GM23338 (cell line): Measurements from ENCODE around the gene LARGE1. TPM values are rescaled to one million over a fixed set of nuclear protein-coding genes. Genes with fewer than 3 reads are reported as not detected.

ENCODE experiments used
- ATAC-seq: fragments of 200-7000 bp; cut with Tn5 transposase; 3 replicates; pipeline ENCODE4 v1.9.1; 2020
- DNase-seq: peaks from one replicate; pipeline ENCODE4 v3.0.0-alpha.2; 2015; ENCODE audit warnings: low spot score
- H2AFZ ChIP-seq: fragments of 200-600 bp; sonication (generic); 2 replicates; pipeline ENCODE4 v1.8.0; 2016; ENCODE audit warnings: antibody characterized with exemption, mild to moderate bottlenecking, moderate library complexity
- H3F3A ChIP-seq: fragments of 200-600 bp; sonication (generic); replicated peaks from 2 replicates; pipeline ENCODE4 v1.8.0; 2017; ENCODE audit warnings: antibody characterized with exemption, mixed run types, low read depth
- H3K27ac ChIP-seq: fragments of 200-600 bp; sonication (generic); 2 replicates; pipeline ENCODE4 v1.6.1; 2016; ENCODE audit warnings: low read depth
- H3K27me3 ChIP-seq: fragments of 200-600 bp; sonication (generic); 2 replicates; pipeline ENCODE4 v1.8.0; 2016; ENCODE audit warnings: mild to moderate bottlenecking, mixed run types, moderate library complexity; ENCODE audit not compliant: insufficient read depth
- H3K36me3 ChIP-seq: fragments of 200-600 bp; sonication (generic); 2 replicates; pipeline ENCODE4 v1.8.0; 2016; ENCODE audit warnings: mild to moderate bottlenecking; ENCODE audit not compliant: insufficient read depth
- H3K4me1 ChIP-seq: fragments of 200-600 bp; sonication (generic); 2 replicates; pipeline ENCODE4 v1.8.0; 2016; ENCODE audit warnings: mild to moderate bottlenecking, moderate library complexity; ENCODE audit not compliant: insufficient read depth
- H3K4me2 ChIP-seq: fragments of 200-600 bp; sonication (generic); 2 replicates; pipeline ENCODE4 v1.7.1; 2017; ENCODE audit warnings: mixed run types
- H3K4me3 ChIP-seq: fragments of 200-600 bp; sonication (generic); 2 replicates; pipeline ENCODE4 v1.6.1; 2016; ENCODE audit warnings: mixed run types
- H3K79me2 ChIP-seq: fragments of 200-600 bp; sonication (generic); replicated peaks from 2 replicates; pipeline ENCODE4 v1.8.0; 2017; ENCODE audit warnings: mild to moderate bottlenecking; ENCODE audit not compliant: insufficient read depth
- H3K9me2 ChIP-seq: fragments of 200-600 bp; sonication (generic); 2 replicates; pipeline ENCODE4 v1.8.0; 2017; ENCODE audit not compliant: insufficient read depth
- H4K20me1 ChIP-seq: fragments of 200-600 bp; sonication (generic); replicated peaks from 2 replicates; pipeline ENCODE4 v1.8.0; 2017; ENCODE audit warnings: mild to moderate bottlenecking; ENCODE audit not compliant: insufficient read depth
- H3K27ac Mint-ChIP-seq: 2 replicates; pipeline ENCODE4 v1.8.0; 2020; ENCODE audit warnings: inconsistent platforms, mild to moderate bottlenecking, moderate library complexity, mixed read lengths
- H3K27me3 Mint-ChIP-seq: 3 replicates; pipeline ENCODE4 v1.8.0; 2022; ENCODE audit warnings: low read depth, mild to moderate bottlenecking, moderate library complexity, mixed read lengths, inconsistent platforms; ENCODE audit not compliant: insufficient read depth, poor library complexity
- H3K36me3 Mint-ChIP-seq: 3 replicates; pipeline ENCODE4 v1.8.0; 2021; ENCODE audit warnings: low read depth, mild to moderate bottlenecking, inconsistent platforms, moderate library complexity, mixed read lengths
- H3K4me1 Mint-ChIP-seq: 3 replicates; pipeline ENCODE4 v1.8.0; 2020; ENCODE audit warnings: mild to moderate bottlenecking, inconsistent platforms, mixed read lengths
- H3K4me3 Mint-ChIP-seq: 3 replicates; pipeline ENCODE4 v1.8.0; 2021; ENCODE audit warnings: moderate library complexity, mild to moderate bottlenecking, inconsistent platforms, mixed read lengths
- H3K9me3 Mint-ChIP-seq: 3 replicates; pipeline ENCODE4 v1.8.0; 2020; ENCODE audit warnings: moderate library complexity, mild to moderate bottlenecking, inconsistent platforms, mixed read lengths
- CREB1 ChIP-seq: fragments of 250-450 bp; sonication (Bioruptor Pico); IDR thresholded peaks from 2 replicates; pipeline ENCODE4 v1.5.0; 2020; ENCODE audit warnings: low read depth, mild to moderate bottlenecking, moderate library complexity
- EZH2 ChIP-seq: fragments of 200-600 bp; sonication (generic); IDR thresholded peaks from one replicate; pipeline ENCODE4 v1.8.0; 2017; ENCODE audit warnings: antibody characterized with exemption, mild to moderate bottlenecking, low read depth; ENCODE audit not compliant: unreplicated experiment
- EZH2phosphoT487 ChIP-seq: fragments of 200-600 bp; sonication (generic); IDR thresholded peaks from one replicate; pipeline ENCODE4 v1.8.1; 2018; ENCODE audit warnings: antibody characterized with exemption; ENCODE audit not compliant: unreplicated experiment
- REST ChIP-seq: IDR thresholded peaks from one replicate; pipeline ENCODE4 v1.6.1; 2018; ENCODE audit warnings: antibody characterized with exemption; ENCODE audit not compliant: unreplicated experiment
- ZNF114 ChIP-seq: fragments of 250-450 bp; sonication (Bioruptor Pico); IDR thresholded peaks from 2 replicates; pipeline ENCODE4 v1.5.0; 2020; ENCODE audit warnings: mild to moderate bottlenecking, moderate library complexity
- polyA plus RNA-seq: library from polyadenylated mRNA; unstranded; fragments of >200 nt; fragmentation: Nextera tagmentation; extraction: Ambion mirVana; gene quantifications from 2 replicates; pipeline ENCODE4 v1.2.1, GENCODE V29; 2016
- total RNA-seq: library from RNA; depleted of rRNA; stranded (reverse); fragments of >200 nt; shearing (Covaris generic); gene quantifications from 2 replicates; pipeline ENCODE4 v1.2.3, GENCODE V29; 2014
- TF ChIP-seq, protein P1 (sequence below): IDR thresholded peaks from 2 replicates; pipeline ENCODE4 v1.6.1; 2016; ENCODE audit warnings: antibody characterized with exemption

Gene LARGE1
- total and polyA plus RNA-seq, 2 experiments from 2014 or later = 12.8 to 75.6 TPM

- Histone ChIP-seq H4K20me1 (peaks cover 8% of the 10 kb centered on the region; the same call in 1 of the 2 replicates), H3K27me3 (no peaks in the 10 kb centered on the region), H3F3A (no peaks in the 10 kb centered on the region), H3K79me2 (no peaks in the 10 kb centered on the region), H3K9me2 (no peaks in the 10 kb centered on the region; the same call in 1 of the 2 replicates), H2AFZ (no peak overlapping the region), H3K27ac (no peak overlapping the region), H3K4me1 (no peaks in the 10 kb centered on the region), H3K4me3 (no peak overlapping the region), H3K4me2 (no peak overlapping the region), H3K36me3 (no peaks in the 10 kb centered on the region; the same call in 1 of the 2 replicates)
- DNase-seq = no peak
- peaks cover 3% of the 10 kb centered on the region; the same call in 2 of the 3 replicates for H3K4me1 Mint-ChIP-seq
- peaks cover 5% of the 10 kb centered on the region for H3K27me3 Mint-ChIP-seq
- H3K36me3 Mint-ChIP-seq = peaks cover 12% of the 10 kb centered on the region; the same call in 2 of the 3 replicates
- no peak for ATAC-seq
- no peak overlapping the region for H3K27ac Mint-ChIP-seq
- no peak for TF ChIP-seq REST
- no peak for TF ChIP-seq EZH2phosphoT487
- TF ChIP-seq CREB1 (CRISPR knock-in tag) = no peak
- TF ChIP-seq EZH2 = no peak
- no peak overlapping the region for H3K4me3 Mint-ChIP-seq
- no peaks in the 10 kb centered on the region for H3K9me3 Mint-ChIP-seq
These were observed 520.0 kb downstream of the LARGE1 start for GRCh38 chr22:33400061-33400840.

- H3K36me3 ChIP-seq = no peaks in the 10 kb centered on the region; the same call in 1 of the 2 replicates
- H3K27me3 Mint-ChIP-seq = peaks cover 5% of the 10 kb centered on the region
- H3K9me3 Mint-ChIP-seq = no peaks in the 10 kb centered on the region
- peaks cover 12% of the 10 kb centered on the region; the same call in 2 of the 3 replicates for H3K36me3 Mint-ChIP-seq
- H3K27me3 ChIP-seq = no peaks in the 10 kb centered on the region
- no peak overlapping the region for H3K4me3 ChIP-seq
- H3K9me2 ChIP-seq = no peaks in the 10 kb centered on the region; the same call in 1 of the 2 replicates
- H3K4me1 ChIP-seq = no peaks in the 10 kb centered on the region
- H3K4me3 Mint-ChIP-seq = no peak overlapping the region
- no peak overlapping the region for H3K27ac ChIP-seq
- no peaks in the 10 kb centered on the region for H3K79me2 ChIP-seq
- H4K20me1 ChIP-seq = peaks cover 8% of the 10 kb centered on the region; the same call in 1 of the 2 replicates
- no peak for DNase-seq
- H2AFZ ChIP-seq = no peak overlapping the region
- H3K4me2 ChIP-seq = no peak overlapping the region
- H3F3A ChIP-seq = no peaks in the 10 kb centered on the region
- H3K27ac Mint-ChIP-seq = no peak overlapping the region
- ATAC-seq = no peak
- H3K4me1 Mint-ChIP-seq = no peaks in the 10 kb centered on the region
- TF ChIP-seq EZH2 = no peak
- TF ChIP-seq ZNF114 (CRISPR knock-in tag) = no peak
- TF ChIP-seq, protein P1, sequence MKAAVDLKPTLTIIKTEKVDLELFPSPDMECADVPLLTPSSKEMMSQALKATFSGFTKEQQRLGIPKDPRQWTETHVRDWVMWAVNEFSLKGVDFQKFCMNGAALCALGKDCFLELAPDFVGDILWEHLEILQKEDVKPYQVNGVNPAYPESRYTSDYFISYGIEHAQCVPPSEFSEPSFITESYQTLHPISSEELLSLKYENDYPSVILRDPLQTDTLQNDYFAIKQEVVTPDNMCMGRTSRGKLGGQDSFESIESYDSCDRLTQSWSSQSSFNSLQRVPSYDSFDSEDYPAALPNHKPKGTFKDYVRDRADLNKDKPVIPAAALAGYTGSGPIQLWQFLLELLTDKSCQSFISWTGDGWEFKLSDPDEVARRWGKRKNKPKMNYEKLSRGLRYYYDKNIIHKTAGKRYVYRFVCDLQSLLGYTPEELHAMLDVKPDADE = no peak
- TF ChIP-seq REST = no peak
These were observed 522.8 kb downstream of the LARGE1 start for GRCh38 chr22:33397381-33397907.
